HUES6 (cell line): ENCODE results near the gene ZNF552.
"Not testable (repeated sequence)": the region's sequence is repeated elsewhere in the genome, so short reads cannot be mapped to it uniquely, and the experiment has no call there.

Experiments
- H3K27ac ChIP-seq: 2 replicates; pipeline ENCODE4 v1.7.0; 2013; ENCODE audit warnings: low read depth, mild to moderate bottlenecking, low read length, inconsistent platforms
- H3K27me3 ChIP-seq: 2 replicates; pipeline ENCODE4 v1.6.1; 2013; ENCODE audit warnings: low read length; ENCODE audit not compliant: control insufficient read depth, insufficient read depth
- H3K36me3 ChIP-seq: 2 replicates; pipeline ENCODE4 v1.6.1; 2013; ENCODE audit warnings: low read length; ENCODE audit not compliant: control insufficient read depth, insufficient read depth
- H3K4me1 ChIP-seq: 2 replicates; pipeline ENCODE4 v1.6.1; 2013; ENCODE audit warnings: low read length; ENCODE audit not compliant: control insufficient read depth, insufficient read depth
- H3K4me3 ChIP-seq: 2 replicates; pipeline ENCODE4 v1.5.1; 2013; ENCODE audit warnings: low read depth, low read length
- H3K9ac ChIP-seq: one replicate; pipeline ENCODE4 v1.6.1; 2013; ENCODE audit warnings: mild to moderate bottlenecking, low read length
- H3K9me3 ChIP-seq: 2 replicates; pipeline ENCODE4 v1.6.1; 2013; ENCODE audit warnings: low read depth, low read length; ENCODE audit not compliant: control insufficient read depth, insufficient read depth

The ZNF552 gene

DNA sequence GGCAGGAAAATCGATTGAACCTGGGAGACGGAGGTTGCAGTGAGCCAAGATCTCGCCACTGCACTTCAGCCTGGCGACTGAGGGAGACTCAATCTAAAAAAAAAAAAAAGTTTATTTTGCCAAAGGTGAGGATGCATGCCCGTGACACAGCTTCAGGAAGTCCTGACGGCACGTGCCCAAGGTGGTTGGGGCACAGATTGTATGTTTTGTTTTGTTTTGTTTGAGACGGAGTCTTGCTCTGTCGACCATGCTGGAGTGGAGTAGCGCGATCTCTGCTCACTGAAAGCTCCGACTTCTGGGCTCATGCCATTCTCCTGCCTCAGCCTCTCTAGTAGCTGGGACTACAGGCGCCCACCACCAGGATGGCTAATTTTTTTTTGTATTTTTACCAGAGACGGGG, 3.3 kb upstream of the ZNF552 start:
- H3K27ac ChIP-seq, result no peak overlapping the region
- H3K9ac ChIP-seq, result no peak overlapping the region
- no peak overlapping the region for H3K4me3 ChIP-seq
- H3K27me3 ChIP-seq, result no peaks in the 10 kb centered on the region
- peaks cover 15% of the 10 kb centered on the region for H3K4me1 ChIP-seq
- peaks cover 10% of the 10 kb centered on the region for H3K36me3 ChIP-seq
- no peaks in the 10 kb centered on the region for H3K9me3 ChIP-seq

DNA sequence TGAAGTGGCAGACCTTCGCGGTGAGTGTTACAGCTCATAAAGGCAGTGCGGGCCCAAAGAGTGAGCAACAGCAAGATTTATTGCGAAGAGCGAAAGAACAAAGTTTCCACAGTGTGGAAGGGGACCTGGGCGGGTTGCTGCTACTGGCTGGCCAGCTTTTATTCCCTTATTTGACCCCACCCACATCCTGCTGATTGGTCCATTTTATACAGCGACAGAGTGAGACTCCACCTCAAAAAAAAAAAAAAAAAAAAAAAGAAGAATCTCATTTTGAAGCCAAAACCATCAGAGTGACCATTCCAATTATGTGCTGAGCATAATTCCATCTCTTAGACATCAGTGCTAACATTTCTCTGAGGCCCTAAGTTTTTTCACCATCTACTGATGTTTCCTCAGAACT, 1.9 kb upstream of the ZNF552 start:
- no peak overlapping the region for H3K9ac ChIP-seq
- H3K27me3 ChIP-seq, result no peaks in the 10 kb centered on the region
- H3K4me1 ChIP-seq, result peaks cover 15% of the 10 kb centered on the region
- H3K9me3 ChIP-seq, result no peaks in the 10 kb centered on the region
- peaks cover 13% of the 10 kb centered on the region for H3K36me3 ChIP-seq
- no peak overlapping the region for H3K27ac ChIP-seq
- no peak overlapping the region for H3K4me3 ChIP-seq

DNA sequence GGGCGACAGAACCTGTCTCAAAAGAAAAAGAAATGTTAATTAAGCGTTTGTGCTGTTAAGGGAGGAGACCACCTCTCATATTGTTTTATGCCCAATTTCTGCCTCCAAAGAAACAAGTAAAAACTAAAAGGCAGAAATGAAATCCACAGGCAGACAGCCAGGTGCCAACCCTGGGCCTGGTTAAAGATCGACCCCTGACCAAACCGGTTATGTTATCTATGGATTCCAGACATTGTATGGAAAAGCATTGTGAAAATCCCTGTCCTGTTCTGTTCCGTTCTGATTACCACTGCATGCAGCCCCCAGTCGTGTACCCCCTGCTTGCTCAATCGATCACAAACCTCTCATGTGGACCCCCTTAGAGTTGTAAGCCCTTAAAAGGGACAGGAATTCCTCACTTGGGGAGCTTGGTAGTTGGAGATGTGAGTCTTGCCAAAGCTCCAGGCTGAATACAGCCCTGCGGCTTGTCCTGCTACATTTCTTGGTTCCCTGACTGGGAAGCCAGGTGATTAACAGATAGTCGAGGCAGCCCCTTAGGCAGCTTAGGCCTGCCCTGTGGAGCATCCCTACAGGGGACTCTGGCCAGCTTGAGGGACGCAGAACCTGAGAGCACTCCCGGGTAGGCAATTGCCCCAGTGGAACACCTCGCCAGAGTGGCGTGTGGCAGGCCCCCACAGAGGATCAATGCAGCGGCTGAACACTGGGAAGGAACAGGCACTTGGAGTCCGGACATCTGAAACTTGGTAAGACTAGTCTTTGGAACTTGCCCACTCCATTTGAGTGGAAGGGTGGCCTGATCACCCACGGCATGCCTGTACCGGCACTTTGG, 748 bp upstream of the ZNF552 start:
- peaks cover 16% of the 10 kb centered on the region for H3K4me1 ChIP-seq

DNA sequence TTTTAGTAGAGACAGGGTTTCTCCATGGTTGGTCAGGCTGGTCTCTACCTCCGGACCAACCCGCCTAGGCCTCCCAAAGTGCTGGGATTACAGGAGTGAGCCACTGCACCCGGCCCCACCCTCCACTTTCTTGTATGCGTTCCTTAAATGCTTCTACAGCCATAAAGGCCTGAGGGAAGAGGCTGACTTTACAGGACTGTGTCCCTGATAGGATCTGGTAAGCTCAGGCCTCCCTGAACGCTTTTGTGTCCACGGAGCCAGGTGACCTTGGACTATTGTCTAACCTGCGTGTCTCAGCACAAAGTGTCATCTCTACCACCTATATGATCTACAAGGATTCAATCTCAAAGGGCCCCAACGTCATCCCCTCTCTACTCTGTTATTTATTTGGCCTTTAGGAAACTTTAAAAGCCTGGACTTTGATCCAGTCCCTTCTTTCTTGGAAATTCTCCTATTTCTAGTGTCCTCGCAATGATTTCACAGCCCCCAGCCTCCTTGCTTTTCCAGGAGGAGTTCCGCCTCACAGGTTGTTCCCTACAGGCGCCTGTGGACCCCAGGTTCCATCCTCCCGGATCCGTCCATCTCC, 701 bp downstream of the ZNF552 start:
- H3K36me3 ChIP-seq, result peaks cover 31% of the 10 kb centered on the region
- H3K9me3 ChIP-seq, result no peaks in the 10 kb centered on the region
- H3K9ac ChIP-seq, result peak overlapping the region; percentile 98
- H3K4me1 ChIP-seq, result peaks cover 21% of the 10 kb centered on the region
- H3K4me3 ChIP-seq, result peak overlapping the region; percentile 96
- no peaks in the 10 kb centered on the region for H3K27me3 ChIP-seq
- peak overlapping the region; percentile 64; the same call in 1 of the 2 replicates for H3K27ac ChIP-seq

More for the DNA sequence above, 748 bp upstream of the ZNF552 start:
- H3K4me3 ChIP-seq, result peak overlapping the region; percentile 96; the same call in 1 of the 2 replicates
- H3K27me3 ChIP-seq, result no peaks in the 10 kb centered on the region
- peaks cover 18% of the 10 kb centered on the region for H3K36me3 ChIP-seq
- no peak overlapping the region; the same call in 1 of the 2 replicates for H3K27ac ChIP-seq
- no peak overlapping the region for H3K9ac ChIP-seq
- no peaks in the 10 kb centered on the region for H3K9me3 ChIP-seq

- H3K4me3 ChIP-seq, result peak overlapping the region; percentile 96
- H3K36me3 ChIP-seq, result peaks cover 37% of the 10 kb centered on the region
- peak overlapping the region; percentile 98 for H3K9ac ChIP-seq
- not testable (repeated sequence) for H3K27ac ChIP-seq, H3K27me3 ChIP-seq, H3K9me3 ChIP-seq
- peaks cover 15% of the 10 kb centered on the region; the same call in 1 of the 2 replicates for H3K4me1 ChIP-seq
Measured at GRCh38 chr19:57812975-57813820, 1.5 kb downstream of the ZNF552 start.

DNA sequence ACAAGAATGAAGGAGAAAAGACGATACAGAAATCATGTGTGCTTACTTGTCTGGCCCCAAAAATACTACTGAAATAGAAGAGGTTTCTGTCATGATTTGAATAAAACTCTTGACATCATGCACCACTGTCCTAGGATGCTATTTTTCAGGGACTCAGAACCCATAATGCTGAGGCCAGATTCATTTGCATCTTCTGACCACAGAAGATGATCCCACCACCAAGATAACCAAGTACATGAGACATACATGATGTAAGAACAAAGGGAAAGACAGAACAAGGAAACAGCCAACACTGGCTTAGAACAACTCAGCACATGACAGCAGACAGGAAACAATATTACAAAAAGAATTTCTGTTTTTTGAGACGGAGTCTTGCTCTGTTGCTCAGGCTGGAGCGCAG, 2.5 kb downstream of the ZNF552 start:
- Histone ChIP-seq H3K4me3 (no peak overlapping the region), H3K36me3 (peaks cover 47% of the 10 kb centered on the region), H3K27ac (no peak overlapping the region), H3K9ac (no peak overlapping the region), H3K27me3 (no peaks in the 10 kb centered on the region), H3K4me1 (peaks cover 11% of the 10 kb centered on the region; the same call in 1 of the 2 replicates), H3K9me3 (no peaks in the 10 kb centered on the region)

DNA sequence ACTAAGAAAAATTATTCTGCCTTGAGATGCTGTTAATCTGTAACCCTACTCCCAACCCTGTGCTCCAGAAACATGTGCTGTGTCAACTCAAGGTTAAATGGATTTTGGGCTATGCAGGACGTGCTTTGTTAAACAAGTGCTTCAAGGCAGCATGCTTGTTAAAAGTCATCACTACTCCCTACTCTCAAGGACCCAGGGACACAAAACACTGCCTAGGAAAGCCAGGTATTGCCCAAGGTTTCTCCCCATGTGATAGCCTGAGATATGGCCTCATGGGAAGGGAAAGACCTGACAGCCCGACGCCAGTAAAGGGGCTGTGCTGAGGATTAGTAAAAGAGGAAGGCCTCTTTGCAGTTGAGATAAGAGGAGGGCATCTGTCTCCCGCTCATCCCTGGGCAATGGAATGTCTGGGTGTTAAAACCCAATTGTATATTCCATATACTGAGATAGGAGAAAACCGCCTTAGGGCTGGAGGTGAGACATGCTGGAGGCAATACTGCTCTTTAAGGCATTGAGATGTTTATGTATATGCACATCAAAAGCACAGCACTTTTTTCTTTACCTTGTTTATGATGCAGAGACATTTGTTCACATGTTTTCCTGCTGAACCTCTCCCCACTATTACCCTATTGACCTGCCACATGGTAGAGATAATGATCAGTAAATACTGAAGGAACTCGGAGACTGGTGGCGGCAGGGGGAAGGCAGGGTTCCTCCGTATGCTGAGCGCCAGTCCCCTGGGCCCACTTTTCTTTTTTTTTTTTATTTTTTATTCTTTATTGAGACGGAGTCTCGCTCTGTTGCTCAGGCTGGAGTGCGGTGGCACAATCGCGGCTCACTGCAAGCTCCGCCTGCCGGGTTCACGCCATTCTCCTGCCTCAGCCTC, 4.1 kb downstream of the ZNF552 start:
- Histone ChIP-seq H3K36me3 (peaks cover 56% of the 10 kb centered on the region), H3K4me1 (peaks cover 13% of the 10 kb centered on the region), H3K9ac (peak overlapping the region; percentile 52)
- not testable (repeated sequence) for H3K4me3 ChIP-seq, H3K27ac ChIP-seq, H3K9me3 ChIP-seq, H3K27me3 ChIP-seq

GRCh38 chr19:57807541-57807940, 7.2 kb downstream of the ZNF552 start:
- peaks cover 52% of the 10 kb centered on the region for H3K36me3 ChIP-seq
- H3K4me1 ChIP-seq, result peaks cover 20% of the 10 kb centered on the region
- no peaks in the 10 kb centered on the region for H3K27me3 ChIP-seq
- H3K9me3 ChIP-seq, result no peaks in the 10 kb centered on the region
- H3K4me3 ChIP-seq, result no peak overlapping the region
- no peak overlapping the region for H3K27ac ChIP-seq
- H3K9ac ChIP-seq, result no peak overlapping the region

- peak overlapping the region; percentile 94 for H3K9ac ChIP-seq
- peak overlapping the region; percentile 98 for H3K27ac ChIP-seq
- no peaks in the 10 kb centered on the region for H3K27me3 ChIP-seq
- H3K36me3 ChIP-seq, result peaks cover 26% of the 10 kb centered on the region
- peak overlapping the region; percentile 73 for H3K4me3 ChIP-seq
- H3K9me3 ChIP-seq, result no peaks in the 10 kb centered on the region
- peaks cover 50% of the 10 kb centered on the region for H3K4me1 ChIP-seq
Measured at GRCh38 chr19:57803594-57804325, 11.0 kb downstream of the ZNF552 start.

- H3K36me3 ChIP-seq, result peaks cover 22% of the 10 kb centered on the region
- H3K27me3 ChIP-seq, result no peaks in the 10 kb centered on the region
- peaks cover 50% of the 10 kb centered on the region for H3K4me1 ChIP-seq
- H3K4me3 ChIP-seq, result peak overlapping the region; percentile 73
- H3K27ac ChIP-seq, result peak overlapping the region; percentile 98
- H3K9ac ChIP-seq, result peak overlapping the region; percentile 94
- H3K9me3 ChIP-seq, result no peaks in the 10 kb centered on the region
Measured at GRCh38 chr19:57803265-57803593, 11.5 kb downstream of the ZNF552 start.
